Measurements from ENCODE around the gene PRKX.
"Not testable (repeated sequence)": the region's sequence is repeated elsewhere in the genome, so short reads cannot be mapped to it uniquely, and the experiment has no call there.

PRKX gene

GRCh38 chrX:3713225-3713936, at the start of gene PRKX:
TSS of gene PRKX (minus strand) at chrX:3713649. CDS start at chrX:3713253, 396 bp downstream.
- DNase-seq (ENCODE audit: low spot score), result peak; percentile 79

- no peak for DNase-seq (ENCODE audit: low spot score)
Measured at GRCh38 chrX:3763111-3763510, 49.7 kb upstream of the PRKX start.

GRCh38 chrX:3757510-3758025, 44.1 kb upstream of the PRKX start:
- no peak for DNase-seq (ENCODE audit: low spot score)

- no peak for DNase-seq (ENCODE audit: low spot score)
Measured at GRCh38 chrX:3748052-3748559, 34.7 kb upstream of the PRKX start.

GRCh38 chrX:3743801-3744439, 30.5 kb upstream of the PRKX start:
- DNase-seq (ENCODE audit: low spot score), result no peak

- DNase-seq (ENCODE audit: low spot score), result not testable (repeated sequence)
Measured at GRCh38 chrX:3740946-3741345, 27.5 kb upstream of the PRKX start.

GRCh38 chrX:3738509-3738908, 25.1 kb upstream of the PRKX start:
- no peak for DNase-seq (ENCODE audit: low spot score)

- not testable (repeated sequence) for DNase-seq (ENCODE audit: low spot score)
Measured at GRCh38 chrX:3736536-3736935, 23.1 kb upstream of the PRKX start.

GRCh38 chrX:3735891-3736290, 22.4 kb upstream of the PRKX start:
- not testable (repeated sequence) for DNase-seq (ENCODE audit: low spot score)

- not testable (repeated sequence) for DNase-seq (ENCODE audit: low spot score)
Measured at GRCh38 chrX:3734456-3734855, 21.0 kb upstream of the PRKX start.

- no peak for DNase-seq (ENCODE audit: low spot score)
Measured at GRCh38 chrX:3733043-3733430, 19.6 kb upstream of the PRKX start.

- not testable (repeated sequence) for DNase-seq (ENCODE audit: low spot score)
Measured at GRCh38 chrX:3732326-3733042, 19.0 kb upstream of the PRKX start.

- no peak for DNase-seq (ENCODE audit: low spot score)
Measured at GRCh38 chrX:3728454-3728853, 15.0 kb upstream of the PRKX start.

GRCh38 chrX:3723460-3723859, 10.0 kb upstream of the PRKX start:
- not testable (repeated sequence) for DNase-seq (ENCODE audit: low spot score)

GRCh38 chrX:3717742-3718420, 4.4 kb upstream of the PRKX start:
- DNase-seq (ENCODE audit: low spot score), result no peak

GRCh38 chrX:3715921-3716320, 2.5 kb upstream of the PRKX start:
- DNase-seq (ENCODE audit: low spot score), result no peak

GRCh38 chrX:3714706-3715479, 1.4 kb upstream of the PRKX start:
- DNase-seq (ENCODE audit: low spot score), result not testable (repeated sequence)

- no peak for DNase-seq (ENCODE audit: low spot score)
Measured at GRCh38 chrX:3713937-3714434, 537 bp upstream of the PRKX start.

GRCh38 chrX:3712870-3713224, 602 bp downstream of the PRKX start:
- no peak for DNase-seq (ENCODE audit: low spot score)

- no peak for DNase-seq (ENCODE audit: low spot score)
Measured at GRCh38 chrX:3712051-3712869, 1.2 kb downstream of the PRKX start.
